DND-41 (cell line): ENCODE measurements around the gene ZNF652.

Experiments
- ATAC-seq: fragments of 200-7000 bp; cut with Tn5 transposase; 3 replicates; pipeline ENCODE4 v1.9.1; 2021; ENCODE audit warnings: low read depth; ENCODE audit not compliant: insufficient read depth
- DNase-seq: peaks from one replicate; pipeline ENCODE4 v3.0.0-alpha.2; 2020
- H2AFZ ChIP-seq: 2 replicates; pipeline ENCODE4 v1.6.0; 2012; ENCODE audit warnings: low read depth, low read length
- H3K27ac ChIP-seq: 2 replicates; pipeline ENCODE4 v1.5.1; 2012; ENCODE audit warnings: low read length, inconsistent platforms
- H3K27me3 ChIP-seq: fragments of 200-600 bp; sonication (generic); 2 replicates; pipeline ENCODE4 v1.6.0; 2012; ENCODE audit warnings: low read length, mild to moderate bottlenecking, inconsistent platforms; ENCODE audit not compliant: insufficient read depth, poor library complexity
- H3K36me3 ChIP-seq: 2 replicates; pipeline ENCODE4 v1.5.1; 2012; ENCODE audit warnings: low read length, inconsistent platforms; ENCODE audit not compliant: insufficient read depth
- H3K4me1 ChIP-seq: 2 replicates; pipeline ENCODE4 v1.5.1; 2012; ENCODE audit warnings: mild to moderate bottlenecking, low read length; ENCODE audit not compliant: insufficient read depth
- H3K4me2 ChIP-seq: 2 replicates; pipeline ENCODE4 v1.6.0; 2012; ENCODE audit warnings: mild to moderate bottlenecking, moderate library complexity, low read length, inconsistent platforms; ENCODE audit not compliant: insufficient read depth
- H3K4me3 ChIP-seq, 2 experiments: fragments of 200-600 bp in 1 of 2; shearing (Covaris generic) in 1 of 2; 2 replicates each; pipeline ENCODE4 v1.5.1; 2012 to 2016; ENCODE audit warnings: inconsistent platforms in 2 of 2, low read length in 2 of 2, mild to moderate bottlenecking in 2 of 2, low read depth in 1 of 2, moderate library complexity in 1 of 2
- H3K79me2 ChIP-seq: 2 replicates; pipeline ENCODE4 v1.6.0; 2012; ENCODE audit warnings: low read length, inconsistent platforms; ENCODE audit not compliant: insufficient read depth
- H3K9ac ChIP-seq: 2 replicates; pipeline ENCODE4 v1.6.0; 2012; ENCODE audit warnings: low read depth, mild to moderate bottlenecking, inconsistent platforms, low read length, moderate library complexity
- H3K9me3 ChIP-seq: 2 replicates; pipeline ENCODE4 v1.5.1; 2012; ENCODE audit warnings: low read length, moderate library complexity, mild to moderate bottlenecking, inconsistent platforms; ENCODE audit not compliant: insufficient read depth, severe bottlenecking
- H4K20me1 ChIP-seq: 2 replicates; pipeline ENCODE4 v1.6.0; 2012; ENCODE audit warnings: low read length; ENCODE audit not compliant: insufficient read depth
- CTCF ChIP-seq: IDR thresholded peaks from 2 replicates; pipeline ENCODE4 v1.5.1; 2012; ENCODE audit warnings: borderline replicate concordance, low read length, moderate library complexity, mild to moderate bottlenecking; ENCODE audit not compliant: poor library complexity, severe bottlenecking; ENCODE audit errors: extremely low read depth
- EZH2 ChIP-seq: IDR thresholded peaks from 3 replicates; pipeline ENCODE4 v1.6.1; 2012; ENCODE audit warnings: borderline replicate concordance, low read depth, mild to moderate bottlenecking, moderate library complexity, low read length, inconsistent platforms; ENCODE audit not compliant: severe bottlenecking

Gene ZNF652

GRCh38 chr17:49249890-49250522, 112.0 kb downstream of the ZNF652 start:
- no peak overlapping the region for H3K4me2 ChIP-seq
- H2AFZ ChIP-seq = no peak overlapping the region
- no peaks in the 10 kb centered on the region for H3K4me1 ChIP-seq
- no peaks in the 10 kb centered on the region for H3K9me3 ChIP-seq
- H3K79me2 ChIP-seq = no peaks in the 10 kb centered on the region
- TF ChIP-seq CTCF (no peak), EZH2 (no peak)
- no peak overlapping the region for H3K9ac ChIP-seq
- peaks cover 3% of the 10 kb centered on the region for H3K27me3 ChIP-seq
- ATAC-seq (no peak), DNase-seq (no peak)
- H3K4me3 ChIP-seq = no peak overlapping the region
- H4K20me1 ChIP-seq = peaks cover 4% of the 10 kb centered on the region; the same call in 1 of the 2 replicates
- no peak overlapping the region for H3K27ac ChIP-seq
- no peaks in the 10 kb centered on the region for H3K36me3 ChIP-seq

- no peaks in the 10 kb centered on the region for H3K9me3 ChIP-seq
- DNase-seq (no peak), ATAC-seq (no peak)
- peaks cover 4% of the 10 kb centered on the region; the same call in 1 of the 2 replicates for H4K20me1 ChIP-seq
- H3K4me1 ChIP-seq = no peaks in the 10 kb centered on the region
- TF ChIP-seq EZH2 (no peak), CTCF (no peak)
- no peaks in the 10 kb centered on the region for H3K36me3 ChIP-seq
- H3K79me2 ChIP-seq = no peaks in the 10 kb centered on the region
- H3K9ac ChIP-seq = no peak overlapping the region
- no peak overlapping the region for H3K4me3 ChIP-seq
- no peak overlapping the region for H3K4me2 ChIP-seq
- no peak overlapping the region for H2AFZ ChIP-seq
- H3K27ac ChIP-seq = no peak overlapping the region
- peaks cover 3% of the 10 kb centered on the region for H3K27me3 ChIP-seq
Observed at GRCh38 chr17:49249292-49249794, 112.7 kb downstream of the ZNF652 start.

- H3K27me3 ChIP-seq = peaks cover 3% of the 10 kb centered on the region
- DNase-seq (no peak), ATAC-seq (no peak)
- H3K4me1 ChIP-seq = no peaks in the 10 kb centered on the region
- H3K4me3 ChIP-seq = no peak overlapping the region
- no peaks in the 10 kb centered on the region for H3K79me2 ChIP-seq
- peaks cover 4% of the 10 kb centered on the region; the same call in 1 of the 2 replicates for H4K20me1 ChIP-seq
- no peak overlapping the region for H3K27ac ChIP-seq
- no peak overlapping the region for H2AFZ ChIP-seq
- TF ChIP-seq EZH2 (no peak), CTCF (no peak)
- no peak overlapping the region for H3K4me2 ChIP-seq
- H3K36me3 ChIP-seq = no peaks in the 10 kb centered on the region
- no peaks in the 10 kb centered on the region for H3K9me3 ChIP-seq
- no peak overlapping the region for H3K9ac ChIP-seq
Observed at GRCh38 chr17:49247944-49248343, 114.1 kb downstream of the ZNF652 start.
